IMR-90 (cell line): ENCODE results near the gene ZFAND6. TPM values are rescaled to one million over a fixed set of nuclear protein-coding genes. Genes with fewer than 3 reads are reported as not detected.

Experiments used
- ATAC-seq: fragments of 200-7000 bp; cut with Tn5 transposase; 2 replicates; pipeline ENCODE4 v1.9.1; 2020; ENCODE audit warnings: low read depth, mild to moderate bottlenecking, moderate library complexity
- BruUV-seq: library from RNA; stranded (reverse); fragments of 400-500 nt; replicated peaks from 2 replicates; lab custom pipeline; 2021; lab: Mats Ljungman, UMichigan
- CTCF ChIA-PET: fragments of 300-600 bp; formaldehyde crosslinking; extraction: SDS; loops from one replicate; lab custom pipeline; 2021; ENCODE audit warnings: antibody characterized with exemption; lab: Yijun Ruan, JAX
- POLR2A ChIA-PET: fragments of 300-600 bp; sonication (Branson Sonifier 250); formaldehyde crosslinking; loops from one replicate; lab custom pipeline; 2022; ENCODE audit warnings: antibody characterized with exemption; ENCODE audit not compliant: unreplicated experiment; lab: Charles Lee
- DNase-seq: peaks from one replicate; pipeline ENCODE4 v3.0.0; 2013
- H2AFZ ChIP-seq: replicated peaks from 2 replicates; pipeline ENCODE3; 2013; ENCODE audit warnings: low read length, mild to moderate bottlenecking; ENCODE audit not compliant: poor library complexity
- H2AK5ac ChIP-seq: 2 replicates; pipeline ENCODE4 v1.6.1; 2013; ENCODE audit warnings: low read depth, low read length, inconsistent platforms
- H2AK9ac ChIP-seq: replicated peaks from 2 replicates; pipeline ENCODE3; 2013; ENCODE audit warnings: mild to moderate bottlenecking, low read depth, low read length, moderate library complexity; ENCODE audit not compliant: poor library complexity
- H2BK120ac ChIP-seq: 2 replicates; pipeline ENCODE4 v1.6.1; 2013; ENCODE audit warnings: low read depth, low read length, inconsistent platforms
- H2BK15ac ChIP-seq: 3 replicates; pipeline ENCODE4 v1.6.1; 2013; ENCODE audit warnings: low read depth, low read length, inconsistent platforms
- H2BK20ac ChIP-seq: 2 replicates; pipeline ENCODE4 v1.6.1; 2013; ENCODE audit warnings: low read depth, mild to moderate bottlenecking, inconsistent platforms, low read length, moderate library complexity
- H2BK5ac ChIP-seq: 2 replicates; pipeline ENCODE4 v1.6.1; 2013; ENCODE audit warnings: mild to moderate bottlenecking, low read depth, low read length, inconsistent platforms; ENCODE audit not compliant: poor library complexity, severe bottlenecking
- H3K14ac ChIP-seq: replicated peaks from 2 replicates; pipeline ENCODE4 v1.6.1; 2013; ENCODE audit warnings: low read depth, low read length, inconsistent platforms
- H3K18ac ChIP-seq: 2 replicates; pipeline ENCODE4 v1.6.1; 2013; ENCODE audit warnings: low read depth, low read length, control low read depth
- H3K23ac ChIP-seq: 2 replicates; pipeline ENCODE4 v1.6.1; 2013; ENCODE audit warnings: low read depth, low read length, inconsistent platforms
- H3K27ac ChIP-seq: 2 replicates; pipeline ENCODE4 v1.5.1; 2013; ENCODE audit warnings: mild to moderate bottlenecking, control low read depth, low read length; ENCODE audit not compliant: insufficient read depth
- H3K27me3 ChIP-seq: 2 replicates; pipeline ENCODE4 v1.6.1; 2013; ENCODE audit warnings: low read length; ENCODE audit not compliant: control insufficient read depth, insufficient read depth
- H3K36me3 ChIP-seq: 2 replicates; pipeline ENCODE4 v1.6.1; 2013; ENCODE audit warnings: low read length, mixed read lengths; ENCODE audit not compliant: control insufficient read depth, insufficient read depth
- H3K4ac ChIP-seq: 2 replicates; pipeline ENCODE4 v1.6.1; 2013; ENCODE audit warnings: low read depth, low read length, inconsistent platforms
- H3K4me1 ChIP-seq: 2 replicates; pipeline ENCODE4 v1.6.1; 2013; ENCODE audit warnings: low read length, mixed read lengths; ENCODE audit not compliant: control insufficient read depth, insufficient read depth
- H3K4me2 ChIP-seq: 2 replicates; pipeline ENCODE4 v1.6.1; 2013; ENCODE audit warnings: low read depth, mild to moderate bottlenecking, control low read depth, low read length, moderate library complexity
- H3K4me3 ChIP-seq: 2 replicates; pipeline ENCODE4 v1.5.1; 2013; ENCODE audit warnings: low read depth, mild to moderate bottlenecking, control low read depth, low read length, moderate library complexity; ENCODE audit not compliant: insufficient read depth
- H3K56ac ChIP-seq: 2 replicates; pipeline ENCODE4 v1.6.1; 2013; ENCODE audit warnings: low read length, inconsistent platforms; ENCODE audit not compliant: insufficient read depth; ENCODE audit errors: extremely low read depth
- H3K79me1 ChIP-seq, 2 experiments: 2 replicates each; pipeline ENCODE4 v1.6.1; 2013; ENCODE audit warnings: low read length in 2 of 2, inconsistent platforms in 1 of 2, low read depth in 1 of 2
- H3K9ac ChIP-seq: 2 replicates; pipeline ENCODE4 v1.6.1; 2013; ENCODE audit warnings: low read depth, low read length, control low read depth
- H3K9me1 ChIP-seq: 2 replicates; pipeline ENCODE4 v1.6.1; 2013; ENCODE audit warnings: low read length, inconsistent platforms; ENCODE audit not compliant: insufficient read depth
- H3K9me3 ChIP-seq: 2 replicates; pipeline ENCODE4 v1.6.1; 2013; ENCODE audit warnings: low read length; ENCODE audit not compliant: control insufficient read depth, insufficient read depth
- H4K20me1 ChIP-seq: 2 replicates; pipeline ENCODE4 v1.6.1; 2013; ENCODE audit warnings: low read length, inconsistent platforms; ENCODE audit not compliant: insufficient read depth
- H4K5ac ChIP-seq: 2 replicates; pipeline ENCODE4 v1.6.1; 2013; ENCODE audit warnings: mild to moderate bottlenecking, low read depth, low read length, control low read depth
- H4K8ac ChIP-seq, 2 experiments: 2 replicates each; pipeline ENCODE4 v1.6.1; 2013; ENCODE audit warnings: low read depth in 2 of 2, low read length in 2 of 2, control low read depth in 1 of 2, inconsistent platforms in 1 of 2
- H4K91ac ChIP-seq: 2 replicates; pipeline ENCODE4 v1.6.1; 2013; ENCODE audit warnings: low read depth, low read length, inconsistent platforms; ENCODE audit not compliant: insufficient read depth
- CHD1 ChIP-seq: IDR thresholded peaks from 2 replicates; pipeline ENCODE4 v1.6.1; 2012; ENCODE audit warnings: low read depth, low read length, improper control_type of control experiment
- POLR2A ChIP-seq: IDR thresholded peaks from 2 replicates; pipeline ENCODE4 v1.6.1; 2012; ENCODE audit warnings: mild to moderate bottlenecking, low read depth, low read length
- WGBS, 2 experiments: methylation state at CpG; one replicate each; pipeline versions ENCODE4 v1.1.5 to v1.1.7; 2013; ENCODE audit warnings: missing lambda C conversion rate in 2 of 2; ENCODE audit not compliant: insufficient read length in 1 of 2; ENCODE audit errors: extremely low coverage in 2 of 2; 5-methylcytosine and 5-hydroxymethylcytosine counted together
- dilution Hi-C: fragments of 300-500 bp; cut with HindIII; formaldehyde crosslinking; loops from one replicate; pipeline ENCODE4 v1.14.3; 2018; ENCODE audit warnings: low sequenced_read_pairs; ENCODE audit not compliant: unreplicated experiment
- in situ Hi-C: fragments of 300-500 bp; cut with MboI; formaldehyde crosslinking; loops from 3 replicates; pipeline ENCODE4 v1.14.3; 2019; ENCODE audit warnings: low sequenced_read_pairs, inconsistent platforms, mixed read lengths
- intact Hi-C: fragments of 100-400 bp; cut with micrococcal nuclease; formaldehyde crosslinking; loops from 2 replicates; pipeline ENCODE4 v1.10.0; 2022
- polyA plus RNA-seq, 3 experiments: library from polyadenylated mRNA; depleted of rRNA; stranded (reverse); fragments of >200 nt; gene quantifications; 2 replicates each; pipeline ENCODE4 v1.2.3, GENCODE V29; 2012; ENCODE audit warnings: low replicate concordance in 1 of 3
- total RNA-seq: library from RNA; depleted of rRNA; stranded (reverse); fragments of >200 nt; gene quantifications from 2 replicates; pipeline ENCODE4 v1.2.3, GENCODE V29; 2012

ZFAND6 gene
- total and polyA plus RNA-seq, 2 of the 4 experiments (the other 2 are of a cell fraction): 77.5 to 96.4 TPM

DNA sequence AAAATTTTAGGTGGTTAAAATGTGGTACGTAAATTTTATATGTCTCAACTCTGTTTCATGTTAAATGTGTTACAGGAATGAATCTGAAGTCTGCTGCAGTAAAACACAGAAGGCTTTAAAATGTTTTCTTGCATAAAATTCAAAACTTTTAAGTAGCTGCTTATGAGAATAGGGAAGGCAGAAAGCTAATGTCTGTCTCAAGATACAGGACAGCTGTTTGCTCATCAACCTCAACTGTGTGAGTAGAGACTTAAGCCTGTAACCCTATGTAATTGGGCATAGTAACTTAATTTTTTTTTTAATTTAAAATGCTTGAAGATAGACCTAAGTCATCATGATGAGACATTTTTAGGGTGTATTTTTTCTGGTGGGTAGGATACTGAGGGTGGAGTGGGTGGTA is 38.9 kb downstream of the ZFAND6 start:
- Histone ChIP-seq H3K9ac (no peak overlapping the region), H2AFZ (no peak overlapping the region), H3K79me1 (peaks cover 8 to 71% of the 10 kb centered on the region in 2 experiments; a peak in 3 of 4 replicates), H4K91ac (no peak overlapping the region), H2BK120ac (no peak overlapping the region), H2BK5ac (no peak overlapping the region), H4K8ac (no peak overlapping the region), H3K56ac (no peak overlapping the region), H3K9me3 (no peaks in the 10 kb centered on the region), H3K4me2 (no peak overlapping the region), H3K18ac (no peak overlapping the region), H3K36me3 (peaks cover 7% of the 10 kb centered on the region; the same call in 1 of the 2 replicates), H3K23ac (no peak overlapping the region), H3K14ac (no peak overlapping the region), H2AK5ac (no peak overlapping the region), H4K20me1 (peaks cover 28% of the 10 kb centered on the region), H3K27ac (no peak overlapping the region), H3K27me3 (no peaks in the 10 kb centered on the region), H2AK9ac (no peak overlapping the region), H3K4ac (no peak overlapping the region), H2BK20ac (no peak overlapping the region), H2BK15ac (no peak overlapping the region), H4K5ac (no peak overlapping the region), H3K4me3 (no peak overlapping the region), H3K4me1 (peaks cover 4% of the 10 kb centered on the region; the same call in 1 of the 2 replicates), H3K9me1 (0 out of 2 replicates have a peak, but pooled peaks cover 2% of the 10 kb centered on the region)
- WGBS, 2 experiments: no CpG with 5 or more reads among the region's 1 CpG
- BruUV-seq: no TSS peak
- DNase-seq: no peak
- ATAC-seq: no peak
- TF ChIP-seq POLR2A (no peak), CHD1 (no peak)
- in situ Hi-C loops (no loop called here), dilution Hi-C loops (no loop called here), intact Hi-C loops (no loop called here)
- CTCF ChIA-PET: no interaction called here
- POLR2A ChIA-PET: no interaction called here
